H9 (cell line): Measurements from ENCODE around the gene ARHGAP26. TPM values are rescaled to one million over a fixed set of nuclear protein-coding genes. Genes with fewer than 3 reads are reported as not detected.

Experiments used
- DNase-seq: peaks from one replicate; pipeline ENCODE4 v3.0.0-alpha.2; 2017
- H2AFZ ChIP-seq: one replicate; pipeline ENCODE4 v1.6.1; 2013; ENCODE audit warnings: mild to moderate bottlenecking, low read length, control low read depth, moderate library complexity
- H2AK5ac ChIP-seq: 2 replicates; pipeline ENCODE4 v1.6.1; 2013; ENCODE audit warnings: low read length, control low read depth, mixed read lengths; ENCODE audit not compliant: insufficient read length
- H2BK120ac ChIP-seq: one replicate; pipeline ENCODE4 v1.6.1; 2013; ENCODE audit warnings: low read depth, mild to moderate bottlenecking, low read length, control low read depth, inconsistent platforms; ENCODE audit not compliant: poor library complexity, severe bottlenecking
- H2BK12ac ChIP-seq: 2 replicates; pipeline ENCODE4 v1.6.1; 2013; ENCODE audit warnings: low read length, control low read depth, mixed read lengths, low read depth; ENCODE audit not compliant: insufficient read length
- H2BK15ac ChIP-seq: 2 replicates; pipeline ENCODE4 v1.6.1; 2013; ENCODE audit warnings: low read depth, low read length, control low read depth
- H2BK20ac ChIP-seq: one replicate; pipeline ENCODE4 v1.6.1; 2013; ENCODE audit warnings: low read depth, mild to moderate bottlenecking, low read length, control low read depth, inconsistent platforms; ENCODE audit not compliant: poor library complexity, severe bottlenecking
- H2BK5ac ChIP-seq: 2 replicates; pipeline ENCODE4 v1.6.1; 2013; ENCODE audit warnings: low read length, control low read depth, mixed read lengths; ENCODE audit not compliant: insufficient read length
- H3K14ac ChIP-seq: 2 replicates; pipeline ENCODE4 v1.6.1; 2013; ENCODE audit warnings: low read length, control low read depth; ENCODE audit not compliant: insufficient read depth
- H3K18ac ChIP-seq: 2 replicates; pipeline ENCODE4 v1.6.1; 2013; ENCODE audit warnings: low read depth, mild to moderate bottlenecking, mixed read lengths, low read length, control low read depth; ENCODE audit not compliant: insufficient read length
- H3K23ac ChIP-seq: 2 replicates; pipeline ENCODE4 v1.6.1; 2013; ENCODE audit warnings: low read length, control low read depth, mixed read lengths, low read depth; ENCODE audit not compliant: insufficient read length
- H3K23me2 ChIP-seq: 2 replicates; pipeline ENCODE4 v1.6.1; 2013; ENCODE audit warnings: low read depth, mild to moderate bottlenecking, mixed read lengths, low read length, control low read depth; ENCODE audit not compliant: insufficient read length, poor library complexity, severe bottlenecking
- H3K27ac ChIP-seq: 2 replicates; pipeline ENCODE4 v1.5.1; 2013; ENCODE audit warnings: low read length, control low read depth, mixed read lengths, low read depth; ENCODE audit not compliant: insufficient read length
- H3K27me3 ChIP-seq: 2 replicates; pipeline ENCODE4 v1.6.1; 2013; ENCODE audit warnings: low read length, control low read depth, inconsistent platforms; ENCODE audit not compliant: insufficient read depth
- H3K4ac ChIP-seq: 2 replicates; pipeline ENCODE4 v1.6.1; 2013; ENCODE audit warnings: low read depth, mild to moderate bottlenecking, control low read depth, inconsistent platforms, low read length, moderate library complexity
- H3K4me1 ChIP-seq: 2 replicates; pipeline ENCODE4 v1.6.1; 2013; ENCODE audit warnings: low read length, control low read depth, inconsistent platforms; ENCODE audit not compliant: insufficient read depth
- H3K4me2 ChIP-seq: 2 replicates; pipeline ENCODE4 v1.6.1; 2013; ENCODE audit warnings: low read length, control low read depth, mixed read lengths; ENCODE audit not compliant: insufficient read length, insufficient read depth
- H3K56ac ChIP-seq: 2 replicates; pipeline ENCODE4 v1.6.1; 2013; ENCODE audit warnings: low read depth, mild to moderate bottlenecking, mixed read lengths, low read length, control low read depth; ENCODE audit not compliant: insufficient read length
- H3K79me1 ChIP-seq: 2 replicates; pipeline ENCODE4 v1.6.1; 2013; ENCODE audit warnings: low read depth, mild to moderate bottlenecking, moderate library complexity, low read length, control low read depth, inconsistent platforms; ENCODE audit not compliant: insufficient read depth, poor library complexity, severe bottlenecking
- H3K79me2 ChIP-seq: 2 replicates; pipeline ENCODE4 v1.6.1; 2013; ENCODE audit warnings: low read length, control low read depth, inconsistent platforms; ENCODE audit not compliant: insufficient read depth
- H3K9ac ChIP-seq: 2 replicates; pipeline ENCODE4 v1.6.1; 2013; ENCODE audit warnings: low read length, control low read depth, mixed read lengths; ENCODE audit not compliant: insufficient read length; ENCODE audit errors: extremely low read depth
- H3K9me3 ChIP-seq: one replicate; pipeline ENCODE4 v1.6.1; 2013; ENCODE audit warnings: low read depth, low read length, inconsistent platforms; ENCODE audit not compliant: control insufficient read depth
- H3T11ph ChIP-seq: one replicate; pipeline ENCODE4 v1.6.1; 2013; ENCODE audit warnings: mild to moderate bottlenecking, low read length, control low read depth, inconsistent platforms
- H4K20me1 ChIP-seq: one replicate; pipeline ENCODE4 v1.6.1; 2013; ENCODE audit not compliant: control insufficient read depth, insufficient read length, insufficient read depth
- H4K5ac ChIP-seq: 2 replicates; pipeline ENCODE4 v1.6.1; 2013; ENCODE audit warnings: low read depth, mild to moderate bottlenecking, mixed read lengths, low read length, control low read depth; ENCODE audit not compliant: insufficient read length
- H4K8ac ChIP-seq: replicated peaks from 2 replicates; pipeline ENCODE4 v1.6.1; 2013; ENCODE audit warnings: low read length, control low read depth, mixed read lengths, low read depth; ENCODE audit not compliant: insufficient read length
- H4K91ac ChIP-seq: 2 replicates; pipeline ENCODE4 v1.6.1; 2013; ENCODE audit warnings: low read depth, mild to moderate bottlenecking, moderate library complexity, mixed read lengths, low read length, control low read depth; ENCODE audit not compliant: insufficient read length
- H3K27ac Mint-ChIP-seq, 3 experiments: 2 replicates in 2 of 3; 3 replicates in 1 of 3; pipeline ENCODE4 v1.8.0; 2020 to 2021; ENCODE audit warnings: mixed read lengths in 3 of 3, mild to moderate bottlenecking in 1 of 3, moderate library complexity in 1 of 3
- H3K27me3 Mint-ChIP-seq: 2 replicates; pipeline ENCODE4 v1.8.0; 2021; ENCODE audit warnings: low read depth, mild to moderate bottlenecking, moderate library complexity, mixed read lengths
- H3K36me3 Mint-ChIP-seq, 3 experiments: 2 replicates in 2 of 3; 3 replicates in 1 of 3; pipeline ENCODE4 v1.8.0; 2020 to 2021; ENCODE audit warnings: low read depth in 3 of 3, mixed read lengths in 3 of 3; ENCODE audit not compliant: insufficient read depth in 1 of 3
- H3K4me1 Mint-ChIP-seq, 2 experiments: 2 replicates each; pipeline ENCODE4 v1.8.0; 2020; ENCODE audit warnings: mixed read lengths in 2 of 2
- H3K4me3 Mint-ChIP-seq, 2 experiments: 2 replicates in 1 of 2; 3 replicates in 1 of 2; pipeline ENCODE4 v1.8.0; 2020 to 2021; ENCODE audit warnings: mild to moderate bottlenecking in 2 of 2, mixed read lengths in 2 of 2, moderate library complexity in 1 of 2
- H3K9me3 Mint-ChIP-seq, 2 experiments: 2 replicates in 1 of 2; 3 replicates in 1 of 2; pipeline ENCODE4 v1.8.0; 2020; ENCODE audit warnings: mild to moderate bottlenecking in 2 of 2, mixed read lengths in 2 of 2, moderate library complexity in 1 of 2
- WGBS: extraction: QIAGEN DNeasy Blood & Tissue Kit; methylation state at CpG from one replicate; pipeline ENCODE4 v1.1.7; 2013; ENCODE audit warnings: missing lambda C conversion rate, low lambda C conversion rate, mixed read lengths; ENCODE audit not compliant: insufficient read length; ENCODE audit errors: extremely low coverage; 5-methylcytosine and 5-hydroxymethylcytosine counted together
- total RNA-seq: library from RNA; stranded (reverse); gene quantifications from 2 replicates; pipeline ENCODE4 v1.2.1, GENCODE V29; 2021
- TF ChIP-seq, protein P1 (sequence below): fragments of 200-600 bp; sonication (generic); conservative IDR thresholded peaks from 3 replicates; pipeline ENCODE4 v1.8.0; 2021; ENCODE audit warnings: antibody characterized with exemption, mild to moderate bottlenecking

ARHGAP26 gene
- total RNA-seq, 1 experiment from 2014 or later: 13.8 TPM

- Histone ChIP-seq H4K8ac (no peak overlapping the region), H3K4me1 (peaks cover 6% of the 10 kb centered on the region; the same call in 1 of the 2 replicates)
Measured at GRCh38 chr5:142870532-142871362, 100.6 kb downstream of the ARHGAP26 start.

More at GRCh38 chr5:142870532-142871362, 100.6 kb downstream of the ARHGAP26 start:
- TF ChIP-seq, protein P1, sequence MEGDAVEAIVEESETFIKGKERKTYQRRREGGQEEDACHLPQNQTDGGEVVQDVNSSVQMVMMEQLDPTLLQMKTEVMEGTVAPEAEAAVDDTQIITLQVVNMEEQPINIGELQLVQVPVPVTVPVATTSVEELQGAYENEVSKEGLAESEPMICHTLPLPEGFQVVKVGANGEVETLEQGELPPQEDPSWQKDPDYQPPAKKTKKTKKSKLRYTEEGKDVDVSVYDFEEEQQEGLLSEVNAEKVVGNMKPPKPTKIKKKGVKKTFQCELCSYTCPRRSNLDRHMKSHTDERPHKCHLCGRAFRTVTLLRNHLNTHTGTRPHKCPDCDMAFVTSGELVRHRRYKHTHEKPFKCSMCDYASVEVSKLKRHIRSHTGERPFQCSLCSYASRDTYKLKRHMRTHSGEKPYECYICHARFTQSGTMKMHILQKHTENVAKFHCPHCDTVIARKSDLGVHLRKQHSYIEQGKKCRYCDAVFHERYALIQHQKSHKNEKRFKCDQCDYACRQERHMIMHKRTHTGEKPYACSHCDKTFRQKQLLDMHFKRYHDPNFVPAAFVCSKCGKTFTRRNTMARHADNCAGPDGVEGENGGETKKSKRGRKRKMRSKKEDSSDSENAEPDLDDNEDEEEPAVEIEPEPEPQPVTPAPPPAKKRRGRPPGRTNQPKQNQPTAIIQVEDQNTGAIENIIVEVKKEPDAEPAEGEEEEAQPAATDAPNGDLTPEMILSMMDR: no peak
- Histone ChIP-seq H4K91ac (no peak overlapping the region), H2BK20ac (no peak overlapping the region), H3K4me2 (no peak overlapping the region), H3K9ac (no peak overlapping the region), H3K14ac (no peak overlapping the region), H3K27me3 (no peaks in the 10 kb centered on the region), H2BK12ac (no peak overlapping the region), H4K5ac (no peak overlapping the region), H2AFZ (no peak overlapping the region), H3K9me3 (no peaks in the 10 kb centered on the region), H3K18ac (no peak overlapping the region), H3T11ph (no peak overlapping the region), H2AK5ac (no peak overlapping the region), H3K27ac (no peak overlapping the region), H3K56ac (no peak overlapping the region), H2BK15ac (no peak overlapping the region), H3K79me2 (no peaks in the 10 kb centered on the region), H2BK120ac (no peak overlapping the region), H3K23ac (no peak overlapping the region), H2BK5ac (no peak overlapping the region), H3K4ac (no peak overlapping the region), H3K23me2 (no peaks in the 10 kb centered on the region), H3K79me1 (no peaks in the 10 kb centered on the region), H4K20me1 (no peaks in the 10 kb centered on the region)
- Mint-ChIP-seq H3K27me3 (no peaks in the 10 kb centered on the region), H3K4me3 (no peak overlapping the region), H3K4me1 (peaks cover 39 to 44% of the 10 kb centered on the region in 2 experiments), H3K36me3 (peaks cover 0 to 4% (median 0%) of the 10 kb centered on the region in 3 experiments; a peak in 3 of 7 replicates), H3K9me3 (no peaks in the 10 kb centered on the region), H3K27ac (0 out of 7 replicates have a peak overlapping the region, but pooled peaks of 1 of the 3 experiments have one; percentile 46)
- no CpG with 5 or more reads among the region's 9 CpGs for WGBS
- DNase-seq: no peak
